ENCODE measurements around the gene SNORC. TPM values are rescaled to one million over a fixed set of nuclear protein-coding genes. Genes with fewer than 3 reads are reported as not detected.

Gene SNORC
- total and polyA plus RNA-seq, 10 donors, result 0.68 to 5.1 (median 1.3) TPM

DNA sequence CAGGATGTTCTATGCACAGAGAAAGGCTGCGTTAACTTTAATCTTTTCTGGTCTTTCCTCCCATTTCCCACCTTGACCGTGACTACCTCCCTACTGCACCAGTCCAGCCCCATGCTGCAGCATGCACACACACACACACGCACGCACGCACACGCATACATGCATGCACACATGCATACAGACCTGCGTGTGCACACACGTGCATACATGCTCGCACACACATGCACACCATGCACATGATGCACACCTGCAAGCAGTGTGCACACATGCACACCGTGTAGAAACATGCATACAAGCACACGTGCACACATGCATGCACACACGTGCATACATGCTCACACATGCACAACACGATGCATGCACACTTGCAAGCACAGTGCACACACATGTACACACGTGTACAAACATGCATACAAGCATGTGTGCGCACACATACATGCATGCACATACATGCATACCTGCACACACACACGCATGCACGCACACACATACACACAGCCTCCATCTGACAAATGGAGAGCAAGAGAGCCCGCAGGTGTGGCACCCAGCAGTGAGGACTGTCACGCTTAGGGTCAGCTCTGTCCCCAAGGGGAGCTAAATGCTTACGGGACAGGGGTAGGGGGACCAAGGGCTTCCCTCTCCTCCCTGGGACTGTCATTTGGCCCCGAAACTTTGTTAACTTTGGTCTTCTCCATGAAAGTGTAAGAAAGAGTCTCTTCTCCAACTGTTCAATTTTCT, 18.2 kb downstream of the SNORC start:
- H3K27ac ChIP-seq, result no peak overlapping the region
- intact Hi-C loops (cut with DNase I; ENCODE audit: low total_unique reads), result no loop called here
- H3K4me1 ChIP-seq, result peaks cover 0 to 12% (median 4%) of the 10 kb centered on the region in 6 donors
- no peak for TF ChIP-seq POLR2A (IDR thresholded peaks at IDR 0.05)
- TF ChIP-seq POLR2AphosphoS5 (IDR thresholded peaks at IDR 0.05), result no peak
- TF ChIP-seq, protein P1, sequence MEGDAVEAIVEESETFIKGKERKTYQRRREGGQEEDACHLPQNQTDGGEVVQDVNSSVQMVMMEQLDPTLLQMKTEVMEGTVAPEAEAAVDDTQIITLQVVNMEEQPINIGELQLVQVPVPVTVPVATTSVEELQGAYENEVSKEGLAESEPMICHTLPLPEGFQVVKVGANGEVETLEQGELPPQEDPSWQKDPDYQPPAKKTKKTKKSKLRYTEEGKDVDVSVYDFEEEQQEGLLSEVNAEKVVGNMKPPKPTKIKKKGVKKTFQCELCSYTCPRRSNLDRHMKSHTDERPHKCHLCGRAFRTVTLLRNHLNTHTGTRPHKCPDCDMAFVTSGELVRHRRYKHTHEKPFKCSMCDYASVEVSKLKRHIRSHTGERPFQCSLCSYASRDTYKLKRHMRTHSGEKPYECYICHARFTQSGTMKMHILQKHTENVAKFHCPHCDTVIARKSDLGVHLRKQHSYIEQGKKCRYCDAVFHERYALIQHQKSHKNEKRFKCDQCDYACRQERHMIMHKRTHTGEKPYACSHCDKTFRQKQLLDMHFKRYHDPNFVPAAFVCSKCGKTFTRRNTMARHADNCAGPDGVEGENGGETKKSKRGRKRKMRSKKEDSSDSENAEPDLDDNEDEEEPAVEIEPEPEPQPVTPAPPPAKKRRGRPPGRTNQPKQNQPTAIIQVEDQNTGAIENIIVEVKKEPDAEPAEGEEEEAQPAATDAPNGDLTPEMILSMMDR (IDR thresholded peaks at IDR 0.05 in 8 of 11, conservative IDR thresholded peaks at IDR 0.05 in 3 of 11), result no peak
- no peaks in the 10 kb centered on the region for H3K36me3 ChIP-seq
- H3K4me3 ChIP-seq, result no peak overlapping the region
- H3K27me3 ChIP-seq (replicated peaks in 1 of 7), result peaks cover 0 to 47% (median 0%) of the 10 kb centered on the region in 7 donors
- H3K9me3 ChIP-seq, result no peaks in the 10 kb centered on the region
- peak; percentile 51 for DNase-seq
- 78 to 88% (median 87%) methylated on average over 19 to 21 of the region's 21 CpGs for WGBS, 5 donors

DNA sequence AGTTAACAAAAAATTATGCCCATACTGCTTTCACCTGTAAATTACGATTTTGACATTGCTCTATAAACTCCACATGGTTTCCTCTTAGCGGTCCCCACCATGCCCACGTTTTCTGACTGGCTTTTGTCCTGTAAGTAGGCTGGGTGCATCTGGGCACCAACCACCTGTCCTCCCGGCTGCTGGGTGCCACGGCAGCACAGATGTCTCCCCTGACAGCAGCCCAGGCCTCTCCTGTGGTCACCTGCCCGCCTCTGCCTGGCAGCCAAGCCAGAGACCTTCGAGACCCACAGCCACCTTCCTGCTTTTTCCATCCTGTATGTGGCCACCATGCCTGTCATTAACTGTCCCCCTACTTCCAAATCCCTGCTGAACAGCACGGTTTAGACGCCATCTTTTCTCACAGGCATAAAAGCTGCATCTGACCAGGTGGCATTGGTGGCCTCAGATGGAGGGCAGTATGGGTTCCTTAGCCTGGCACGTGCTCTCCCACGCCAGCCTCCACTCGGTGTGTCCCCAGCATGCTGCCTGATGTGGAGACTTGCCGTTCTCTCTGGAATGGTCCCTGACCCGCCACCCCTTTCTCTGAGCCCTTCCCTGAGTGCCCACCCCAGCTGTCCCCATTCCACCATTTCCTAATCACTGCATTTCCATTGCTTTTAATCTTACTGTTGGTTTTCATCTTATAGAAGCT, 18.9 kb downstream of the SNORC start:
- Histone ChIP-seq H3K27me3 (replicated peaks in 1 of 7) (peaks cover 0 to 50% (median 0%) of the 10 kb centered on the region in 7 donors), H3K9me3 (no peaks in the 10 kb centered on the region), H3K27ac (no peak overlapping the region), H3K4me3 (no peak overlapping the region), H3K36me3 (no peaks in the 10 kb centered on the region), H3K4me1 (peaks cover 0 to 12% (median 4%) of the 10 kb centered on the region in 6 donors)
- 81 to 84% (median 82%) methylated on average over 14 of the region's 14 CpGs for WGBS, 5 donors
- peak; percentile 58 for DNase-seq
- intact Hi-C loops (cut with DNase I; ENCODE audit: low total_unique reads), result no loop called here
- TF ChIP-seq, protein P1 (IDR thresholded peaks at IDR 0.05 in 8 of 11, conservative IDR thresholded peaks at IDR 0.05 in 3 of 11), result no peak
- no peak for TF ChIP-seq POLR2A (IDR thresholded peaks at IDR 0.05)
- no peak for TF ChIP-seq POLR2AphosphoS5 (IDR thresholded peaks at IDR 0.05)

DNA sequence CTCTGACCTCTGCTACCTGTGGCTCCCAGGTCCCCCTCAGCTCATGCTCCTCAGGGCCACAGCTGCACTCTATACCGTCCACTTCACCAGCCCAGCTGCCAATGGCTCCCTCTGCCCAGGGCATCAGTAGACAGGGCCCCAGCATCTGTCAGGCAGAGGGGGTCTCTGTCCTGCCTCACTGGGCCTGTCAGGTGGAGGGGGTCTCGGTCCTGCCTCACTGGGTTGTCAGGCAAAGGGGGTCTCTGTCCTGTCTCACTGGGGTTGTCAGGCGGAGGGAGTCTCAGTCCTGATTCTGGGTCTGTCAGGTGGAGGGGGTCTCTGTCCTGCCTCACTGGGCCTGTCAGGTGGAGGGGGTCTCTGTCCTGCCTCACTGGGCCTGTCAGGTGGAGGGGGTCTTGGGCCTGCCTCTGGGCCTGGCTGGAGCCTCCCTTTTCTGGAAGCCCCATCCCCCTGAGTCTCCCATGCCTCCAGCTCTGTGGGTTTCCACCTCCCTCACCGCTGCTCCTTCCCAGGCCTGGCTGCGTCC, 19.9 kb downstream of the SNORC start:
- H3K4me3 ChIP-seq, result no peak overlapping the region
- no peaks in the 10 kb centered on the region for H3K36me3 ChIP-seq
- 84 to 93% (median 88%) methylated on average over 3 to 5 of the region's 5 CpGs for WGBS, 5 donors
- TF ChIP-seq, protein P1 (IDR thresholded peaks at IDR 0.05 in 8 of 11, conservative IDR thresholded peaks at IDR 0.05 in 3 of 11), result no peak
- TF ChIP-seq POLR2A (IDR thresholded peaks at IDR 0.05) (no peak), POLR2AphosphoS5 (IDR thresholded peaks at IDR 0.05) (no peak)
- H3K9me3 ChIP-seq, result no peaks in the 10 kb centered on the region
- intact Hi-C loops (cut with DNase I; ENCODE audit: low total_unique reads), result no loop called here
- peaks cover 0 to 12% (median 4%) of the 10 kb centered on the region in 6 donors for H3K4me1 ChIP-seq
- peaks cover 0 to 47% (median 0%) of the 10 kb centered on the region in 7 donors for H3K27me3 ChIP-seq (replicated peaks in 1 of 7)
- H3K27ac ChIP-seq, result no peak overlapping the region
- DNase-seq, result no peak

DNA sequence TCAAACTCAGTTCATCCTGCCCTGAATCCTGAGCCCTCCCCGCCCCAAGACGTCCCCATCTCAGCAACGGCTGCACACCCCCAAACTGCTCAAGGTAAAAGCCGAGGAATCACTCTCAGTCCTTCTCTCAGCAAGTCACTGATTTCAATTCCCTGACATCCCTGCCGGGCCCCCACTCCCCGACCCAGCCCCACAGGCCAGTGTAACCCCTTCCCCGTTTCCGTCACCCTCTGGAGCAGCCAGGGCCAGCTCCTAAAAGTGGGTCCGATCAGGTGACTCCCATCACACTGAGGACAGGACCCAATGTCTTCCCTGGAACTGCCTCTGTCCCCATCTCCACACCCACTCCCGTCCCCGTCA, 20.5 kb downstream of the SNORC start:
- TF ChIP-seq POLR2AphosphoS5 (IDR thresholded peaks at IDR 0.05) (no peak), POLR2A (IDR thresholded peaks at IDR 0.05) (no peak)
- TF ChIP-seq, protein P1 (IDR thresholded peaks at IDR 0.05 in 8 of 11, conservative IDR thresholded peaks at IDR 0.05 in 3 of 11), result no peak
- Histone ChIP-seq H3K36me3 (no peaks in the 10 kb centered on the region), H3K4me3 (peak overlapping the region in 1 of 8 donors; percentile 11), H3K27ac (no peak overlapping the region), H3K27me3 (replicated peaks in 1 of 7) (peaks cover 0 to 44% (median 0%) of the 10 kb centered on the region in 7 donors), H3K9me3 (no peaks in the 10 kb centered on the region), H3K4me1 (peaks cover 0 to 12% (median 4%) of the 10 kb centered on the region in 6 donors)
- no peak for DNase-seq
- intact Hi-C loops (cut with DNase I; ENCODE audit: low total_unique reads), result no loop called here
- 74 to 88% (median 84%) methylated on average over 11 of the region's 11 CpGs for WGBS, 5 donors
